Ishikawa (cell line): ENCODE measurements around the gene SHOX.

Experiments
- NFIC ChIP-seq: IDR thresholded peaks from 2 replicates; pipeline ENCODE4 v1.6.1; 2012
- TF ChIP-seq, protein P1 (sequence below): IDR thresholded peaks from 2 replicates; pipeline ENCODE4 v1.6.1; 2012
- TF ChIP-seq, protein P2 (sequence below): IDR thresholded peaks from 2 replicates; pipeline ENCODE4 v1.6.1; 2012

DNA sequence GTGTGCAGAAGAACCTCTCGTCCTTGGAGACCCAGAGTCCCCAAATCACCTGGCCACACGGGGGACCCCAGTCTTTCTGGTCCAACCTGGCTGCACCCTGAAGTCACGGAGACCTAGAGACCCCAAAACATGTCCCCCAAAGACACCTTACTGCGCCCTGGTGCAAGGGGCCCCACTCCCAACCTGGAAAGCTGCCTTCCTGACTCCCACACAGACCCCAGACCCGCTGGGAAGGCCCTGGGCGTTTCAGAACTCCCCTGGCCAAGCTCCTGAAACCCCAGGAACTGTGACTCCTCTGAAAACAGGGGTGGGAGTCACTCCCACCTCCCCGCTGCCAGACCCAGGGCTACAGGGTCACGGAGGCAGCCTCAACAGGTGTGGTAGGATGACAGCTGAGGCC is 12.7 kb upstream of the SHOX start:
- TF ChIP-seq, protein P1, sequence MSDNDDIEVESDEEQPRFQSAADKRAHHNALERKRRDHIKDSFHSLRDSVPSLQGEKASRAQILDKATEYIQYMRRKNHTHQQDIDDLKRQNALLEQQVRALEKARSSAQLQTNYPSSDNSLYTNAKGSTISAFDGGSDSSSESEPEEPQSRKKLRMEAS = no peak
- no peak for TF ChIP-seq NFIC
- TF ChIP-seq, protein P2, sequence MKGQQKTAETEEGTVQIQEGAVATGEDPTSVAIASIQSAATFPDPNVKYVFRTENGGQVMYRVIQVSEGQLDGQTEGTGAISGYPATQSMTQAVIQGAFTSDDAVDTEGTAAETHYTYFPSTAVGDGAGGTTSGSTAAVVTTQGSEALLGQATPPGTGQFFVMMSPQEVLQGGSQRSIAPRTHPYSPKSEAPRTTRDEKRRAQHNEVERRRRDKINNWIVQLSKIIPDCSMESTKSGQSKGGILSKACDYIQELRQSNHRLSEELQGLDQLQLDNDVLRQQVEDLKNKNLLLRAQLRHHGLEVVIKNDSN = no peak
